Brain microvascular endothelial cell (primary cell): ENCODE data around the gene CISD1.
"Not testable (repeated sequence)": the region's sequence is repeated elsewhere in the genome, so short reads cannot be mapped to it uniquely, and the experiment has no call there.

Experiments used
- DNase-seq: peaks from one replicate; pipeline ENCODE4 v3.0.0-alpha.2; 2020
- H3K27ac ChIP-seq: fragments of 250-450 bp; sonication (Bioruptor Pico); 2 replicates; pipeline ENCODE4 v1.5.1; 2020; ENCODE audit warnings: mild to moderate bottlenecking, moderate library complexity
- H3K27me3 ChIP-seq: fragments of 250-450 bp; sonication (Bioruptor Pico); replicated peaks from 2 replicates; pipeline ENCODE4 v1.5.1; 2020; ENCODE audit warnings: mild to moderate bottlenecking
- H3K36me3 ChIP-seq: fragments of 250-450 bp; sonication (Bioruptor Pico); replicated peaks from 2 replicates; pipeline ENCODE4 v1.5.1; 2020; ENCODE audit warnings: mild to moderate bottlenecking
- H3K4me3 ChIP-seq: 2 replicates; pipeline ENCODE4 v1.5.1; 2011; ENCODE audit warnings: low read depth, mild to moderate bottlenecking, control low read depth, low read length, moderate library complexity
- CTCF ChIP-seq: IDR thresholded peaks from 2 replicates; pipeline ENCODE4 v1.5.1; 2011; ENCODE audit warnings: low read depth, mild to moderate bottlenecking, moderate library complexity, low read length, control low read depth, inconsistent platforms; ENCODE audit errors: missing control alignments
- in situ Hi-C: cut with HindIII; loops from 2 replicates; pipeline ENCODE4 v1.10.0; 2017; ENCODE audit warnings: low sequenced_read_pairs, low pct_ligation_motif_present

Gene CISD1

GRCh38 chr10:58253184-58253583 is 15.8 kb upstream of the CISD1 start:
- no peak overlapping the region for H3K4me3 ChIP-seq
- no peak for TF ChIP-seq CTCF
- DNase-seq, result no peak
- H3K27ac ChIP-seq, result no peak overlapping the region
- in situ Hi-C loops, result no loop called here
- no peaks in the 10 kb centered on the region for H3K27me3 ChIP-seq
- no peaks in the 10 kb centered on the region for H3K36me3 ChIP-seq

- H3K27me3 ChIP-seq, result no peaks in the 10 kb centered on the region
- in situ Hi-C loops, result no loop called here
- no peaks in the 10 kb centered on the region for H3K36me3 ChIP-seq
- no peak overlapping the region for H3K27ac ChIP-seq
- TF ChIP-seq CTCF, result no peak
- DNase-seq, result no peak
- no peak overlapping the region for H3K4me3 ChIP-seq
Observed at GRCh38 chr10:58254644-58255043, 14.3 kb upstream of the CISD1 start.

GRCh38 chr10:58256013-58256780 is 12.8 kb upstream of the CISD1 start:
- peak; percentile 67 for DNase-seq
- H3K27me3 ChIP-seq, H3K4me3 ChIP-seq, H3K36me3 ChIP-seq, in situ Hi-C loops: not testable (repeated sequence)
- H3K27ac ChIP-seq, result peak overlapping the region; percentile 33

- H3K27me3 ChIP-seq, result no peaks in the 10 kb centered on the region
- H3K27ac ChIP-seq, result no peak overlapping the region
- no peaks in the 10 kb centered on the region for H3K36me3 ChIP-seq
- H3K4me3 ChIP-seq, result no peak overlapping the region
- DNase-seq, result no peak
- peak; percentile 55 for TF ChIP-seq CTCF
- in situ Hi-C loops, result no loop called here
Observed at GRCh38 chr10:58258977-58259692, 9.8 kb upstream of the CISD1 start.

GRCh38 chr10:58260334-58260733 is 8.6 kb upstream of the CISD1 start:
- TF ChIP-seq CTCF, result no peak
- no peak for DNase-seq
- H3K36me3 ChIP-seq, result no peaks in the 10 kb centered on the region
- H3K27ac ChIP-seq, result no peak overlapping the region
- H3K4me3 ChIP-seq, result no peak overlapping the region
- in situ Hi-C loops, result no loop called here
- H3K27me3 ChIP-seq, result no peaks in the 10 kb centered on the region

- in situ Hi-C loops, result no loop called here
- Histone ChIP-seq H3K4me3 (no peak overlapping the region), H3K36me3 (no peaks in the 10 kb centered on the region), H3K27me3 (no peaks in the 10 kb centered on the region), H3K27ac (no peak overlapping the region)
- no peak for DNase-seq
- TF ChIP-seq CTCF, result no peak
Observed at GRCh38 chr10:58262766-58263165, 6.2 kb upstream of the CISD1 start.
